Measurements from ENCODE around the gene FUNDC1.

Gene FUNDC1

GRCh38 chrX:44542567-44543325 is at the start of gene FUNDC1:
FUNDC1 (minus strand) TSS chrX:44542859; CDS start chrX:44542832, 27 bp downstream.
- Mint-ChIP-seq H3K27ac (peak within 1 kb of the TSS; percentile 86), H3K27me3 (ENCODE audit: low read depth, poor library complexity) (no peaks in the 10 kb centered on the region), H3K4me1 (peaks cover 27% of the 10 kb centered on the region), H3K36me3 (ENCODE audit: low read depth) (peaks cover 17% of the 10 kb centered on the region), H3K4me3 (peak within 1 kb of the TSS; percentile 95), H3K9me3 (peaks cover 63% of the 10 kb centered on the region)
- TF ChIP-seq CTCF (IDR thresholded peaks at IDR 0.05), result peak; percentile 11
- DNase-seq, result peak; percentile 89

- no peaks in the 10 kb centered on the region for H3K4me1 Mint-ChIP-seq
- H3K27me3 Mint-ChIP-seq (ENCODE audit: low read depth, poor library complexity), result no peaks in the 10 kb centered on the region
- TF ChIP-seq CTCF (IDR thresholded peaks at IDR 0.05), result no peak
- H3K27ac Mint-ChIP-seq, result no peak overlapping the region
- H3K4me3 Mint-ChIP-seq, result no peak overlapping the region
- H3K36me3 Mint-ChIP-seq (ENCODE audit: low read depth), result peaks cover 4% of the 10 kb centered on the region
- H3K9me3 Mint-ChIP-seq, result peaks cover 50% of the 10 kb centered on the region
- no peak for DNase-seq
Measured at GRCh38 chrX:44585866-44586265, 43.2 kb upstream of the FUNDC1 start.

- Mint-ChIP-seq H3K36me3 (ENCODE audit: low read depth) (peaks cover 4% of the 10 kb centered on the region), H3K27ac (no peak overlapping the region), H3K27me3 (ENCODE audit: low read depth, poor library complexity) (peaks cover 8% of the 10 kb centered on the region), H3K9me3 (peaks cover 56% of the 10 kb centered on the region), H3K4me3 (no peak overlapping the region), H3K4me1 (no peaks in the 10 kb centered on the region)
- no peak for TF ChIP-seq CTCF (IDR thresholded peaks at IDR 0.05)
- no peak for DNase-seq
Measured at GRCh38 chrX:44580466-44580865, 37.8 kb upstream of the FUNDC1 start.

GRCh38 chrX:44572340-44572938 is 29.8 kb upstream of the FUNDC1 start:
- no peaks in the 10 kb centered on the region for H3K27me3 Mint-ChIP-seq (ENCODE audit: low read depth, poor library complexity)
- no peak for TF ChIP-seq CTCF (IDR thresholded peaks at IDR 0.05)
- H3K27ac Mint-ChIP-seq, result no peak overlapping the region
- peaks cover 60% of the 10 kb centered on the region for H3K9me3 Mint-ChIP-seq
- H3K4me1 Mint-ChIP-seq, result no peaks in the 10 kb centered on the region
- DNase-seq, result no peak
- H3K4me3 Mint-ChIP-seq, result no peak overlapping the region
- no peaks in the 10 kb centered on the region for H3K36me3 Mint-ChIP-seq (ENCODE audit: low read depth)

- no peak for DNase-seq
- Mint-ChIP-seq H3K4me1 (no peaks in the 10 kb centered on the region), H3K27ac (no peak overlapping the region), H3K36me3 (ENCODE audit: low read depth) (no peaks in the 10 kb centered on the region), H3K4me3 (no peak overlapping the region), H3K27me3 (ENCODE audit: low read depth, poor library complexity) (no peaks in the 10 kb centered on the region), H3K9me3 (peaks cover 64% of the 10 kb centered on the region)
- TF ChIP-seq CTCF (IDR thresholded peaks at IDR 0.05), result no peak
Measured at GRCh38 chrX:44570522-44570921, 27.9 kb upstream of the FUNDC1 start.

- H3K27me3 Mint-ChIP-seq (ENCODE audit: low read depth, poor library complexity), result no peaks in the 10 kb centered on the region
- H3K27ac Mint-ChIP-seq, result no peak overlapping the region
- no peak for TF ChIP-seq CTCF (IDR thresholded peaks at IDR 0.05)
- no peaks in the 10 kb centered on the region for H3K4me1 Mint-ChIP-seq
- H3K4me3 Mint-ChIP-seq, result no peak overlapping the region
- no peaks in the 10 kb centered on the region for H3K36me3 Mint-ChIP-seq (ENCODE audit: low read depth)
- no peak for DNase-seq
- H3K9me3 Mint-ChIP-seq, result peaks cover 61% of the 10 kb centered on the region
Measured at GRCh38 chrX:44569122-44569521, 26.5 kb upstream of the FUNDC1 start.
